ENCODE data around the gene MDH2. TPM values are rescaled to one million over a fixed set of nuclear protein-coding genes. Genes with fewer than 3 reads are reported as not detected.

MDH2 gene
- total and polyA plus RNA-seq, 2 of the 4 experiments (the other 2 are of a cell fraction) = 55.4 to 206 TPM

DNA sequence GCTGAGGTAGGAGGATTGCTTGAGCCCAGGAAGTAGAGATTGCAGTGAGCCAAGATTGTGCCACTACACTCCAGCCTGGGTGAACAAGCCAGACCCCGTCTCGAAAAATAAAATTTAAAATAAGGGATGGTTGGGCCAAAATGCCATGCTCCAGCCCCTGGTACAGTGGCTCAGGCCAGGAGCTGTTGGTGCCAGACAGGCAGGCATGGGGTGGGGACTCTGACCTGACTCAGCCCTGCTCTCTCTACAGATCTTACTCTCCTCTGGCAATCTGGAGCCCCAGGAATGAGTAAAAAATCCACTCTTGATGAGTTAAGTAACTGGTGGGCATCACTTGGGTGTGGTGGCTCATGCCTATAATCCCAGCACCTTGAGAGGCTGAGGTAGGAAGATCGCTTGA is 45.1 kb upstream of the MDH2 start (continued):
- TF ChIP-seq, protein P1, sequence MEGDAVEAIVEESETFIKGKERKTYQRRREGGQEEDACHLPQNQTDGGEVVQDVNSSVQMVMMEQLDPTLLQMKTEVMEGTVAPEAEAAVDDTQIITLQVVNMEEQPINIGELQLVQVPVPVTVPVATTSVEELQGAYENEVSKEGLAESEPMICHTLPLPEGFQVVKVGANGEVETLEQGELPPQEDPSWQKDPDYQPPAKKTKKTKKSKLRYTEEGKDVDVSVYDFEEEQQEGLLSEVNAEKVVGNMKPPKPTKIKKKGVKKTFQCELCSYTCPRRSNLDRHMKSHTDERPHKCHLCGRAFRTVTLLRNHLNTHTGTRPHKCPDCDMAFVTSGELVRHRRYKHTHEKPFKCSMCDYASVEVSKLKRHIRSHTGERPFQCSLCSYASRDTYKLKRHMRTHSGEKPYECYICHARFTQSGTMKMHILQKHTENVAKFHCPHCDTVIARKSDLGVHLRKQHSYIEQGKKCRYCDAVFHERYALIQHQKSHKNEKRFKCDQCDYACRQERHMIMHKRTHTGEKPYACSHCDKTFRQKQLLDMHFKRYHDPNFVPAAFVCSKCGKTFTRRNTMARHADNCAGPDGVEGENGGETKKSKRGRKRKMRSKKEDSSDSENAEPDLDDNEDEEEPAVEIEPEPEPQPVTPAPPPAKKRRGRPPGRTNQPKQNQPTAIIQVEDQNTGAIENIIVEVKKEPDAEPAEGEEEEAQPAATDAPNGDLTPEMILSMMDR (conservative IDR thresholded peaks at IDR 0.05; ENCODE audit: low read depth, low read length) = no peak
- TF ChIP-seq, protein P2, sequence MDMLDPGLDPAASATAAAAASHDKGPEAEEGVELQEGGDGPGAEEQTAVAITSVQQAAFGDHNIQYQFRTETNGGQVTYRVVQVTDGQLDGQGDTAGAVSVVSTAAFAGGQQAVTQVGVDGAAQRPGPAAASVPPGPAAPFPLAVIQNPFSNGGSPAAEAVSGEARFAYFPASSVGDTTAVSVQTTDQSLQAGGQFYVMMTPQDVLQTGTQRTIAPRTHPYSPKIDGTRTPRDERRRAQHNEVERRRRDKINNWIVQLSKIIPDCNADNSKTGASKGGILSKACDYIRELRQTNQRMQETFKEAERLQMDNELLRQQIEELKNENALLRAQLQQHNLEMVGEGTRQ (IDR thresholded peaks at IDR 0.05; ENCODE audit: low read depth, low read length) = no peak

GRCh38 chr7:76003351-76003750 is 44.6 kb upstream of the MDH2 start:
- Histone ChIP-seq H3K9me1 (ENCODE audit: insufficient read depth, low read length) (peaks cover 4% of the 10 kb centered on the region; the same call in 1 of the 2 replicates), H3K79me1 (ENCODE audit: low read depth in 1 of 2, low read length in 2 of 2) (peaks cover 0 to 3% of the 10 kb centered on the region in 2 experiments; a peak in 1 of 4 replicates), H2AK5ac (ENCODE audit: low read depth, low read length) (no peak overlapping the region), H3K9ac (ENCODE audit: low read depth, low read length) (no peak overlapping the region), H4K91ac (ENCODE audit: insufficient read depth, low read depth, low read length) (no peak overlapping the region), H3K27ac (ENCODE audit: insufficient read depth, low read length) (no peak overlapping the region), H2AK9ac (replicated peaks; ENCODE audit: low read depth, low read length, poor library complexity) (no peak overlapping the region), H4K8ac (ENCODE audit: low read depth in 2 of 2, low read length in 2 of 2) (no peak overlapping the region), H3K4ac (ENCODE audit: low read depth, low read length) (no peak overlapping the region), H4K20me1 (ENCODE audit: insufficient read depth, low read length) (0 out of 2 replicates have a peak, but pooled peaks cover 3% of the 10 kb centered on the region), H3K36me3 (ENCODE audit: control insufficient read depth, insufficient read depth, low read length) (peaks cover 30% of the 10 kb centered on the region), H2BK15ac (ENCODE audit: low read depth, low read length) (no peak overlapping the region), H3K23ac (ENCODE audit: low read depth, low read length) (no peak overlapping the region), H2BK120ac (ENCODE audit: low read depth, low read length) (no peak overlapping the region), H3K56ac (ENCODE audit: extremely low read depth, insufficient read depth, low read length) (no peak overlapping the region), H3K27me3 (ENCODE audit: control insufficient read depth, insufficient read depth, low read length) (no peaks in the 10 kb centered on the region), H3K4me3 (ENCODE audit: insufficient read depth, low read depth, low read length) (no peak overlapping the region), H3K4me1 (ENCODE audit: control insufficient read depth, insufficient read depth, low read length) (no peaks in the 10 kb centered on the region), H3K4me2 (ENCODE audit: low read depth, low read length) (no peak overlapping the region), H3K18ac (ENCODE audit: low read depth, low read length) (no peak overlapping the region), H4K5ac (ENCODE audit: low read depth, low read length) (no peak overlapping the region), H2BK20ac (ENCODE audit: low read depth, low read length) (no peak overlapping the region), H3K9me3 (ENCODE audit: control insufficient read depth, insufficient read depth, low read length) (no peaks in the 10 kb centered on the region), H3K14ac (replicated peaks; ENCODE audit: low read depth, low read length) (no peak overlapping the region), H2AFZ (replicated peaks; ENCODE audit: low read length, poor library complexity) (no peak overlapping the region), H2BK5ac (ENCODE audit: low read depth, low read length, poor library complexity, severe bottlenecking) (no peak overlapping the region)
- dilution Hi-C loops (cut with HindIII; ENCODE audit: low sequenced_read_pairs, unreplicated experiment) = no loop called here
- CTCF ChIA-PET = no interaction called here
- intact Hi-C loops (cut with micrococcal nuclease) = no loop called here
- 96% methylated on average over 5 of the region's 10 CpGs; no CpG with 5 or more reads in 1 of the 2 experiments for WGBS, 2 experiments (ENCODE audit: extremely low coverage in 2 of 2, insufficient read length in 1 of 2)
- no peak for DNase-seq
- in situ Hi-C loops (cut with MboI; ENCODE audit: low sequenced_read_pairs) = no loop called here
- BruUV-seq (replicated peaks) = no TSS peak
- POLR2A ChIA-PET (ENCODE audit: unreplicated experiment) = no interaction called here
- ATAC-seq (ENCODE audit: low read depth) = no peak
- no peak for TF ChIP-seq NFE2L2 (IDR thresholded peaks at IDR 0.05; ENCODE audit: low read depth, low read length)
- TF ChIP-seq, protein P1 (conservative IDR thresholded peaks at IDR 0.05; ENCODE audit: low read depth, low read length) = no peak
- no peak for TF ChIP-seq CEBPB (IDR thresholded peaks at IDR 0.05; ENCODE audit: low read depth, low read length)
- TF ChIP-seq, protein P2 (IDR thresholded peaks at IDR 0.05; ENCODE audit: low read depth, low read length) = no peak
- no peak for TF ChIP-seq SMC3 (IDR thresholded peaks at IDR 0.05; ENCODE audit: low read depth, low read length)
- TF ChIP-seq CHD1 (IDR thresholded peaks at IDR 0.05; ENCODE audit: low read depth, low read length) = no peak
- TF ChIP-seq RAD21 (IDR thresholded peaks at IDR 0.05; ENCODE audit: low read length) = no peak
- TF ChIP-seq BHLHE40 (IDR thresholded peaks at IDR 0.05; ENCODE audit: low read depth, low read length) = no peak
- TF ChIP-seq RFX5 (IDR thresholded peaks at IDR 0.05; ENCODE audit: low read depth, low read length) = no peak
- no peak for TF ChIP-seq MAFK (IDR thresholded peaks at IDR 0.05; ENCODE audit: low read depth, low read length)
- TF ChIP-seq RCOR1 (IDR thresholded peaks at IDR 0.05; ENCODE audit: insufficient replicate concordance, low read length) = no peak
- no peak for TF ChIP-seq POLR2A (IDR thresholded peaks at IDR 0.05; ENCODE audit: low read depth, low read length)
